GM19455 (cell line): ENCODE results near the gene MAPK8IP3.
"Not testable (repeated sequence)": the region's sequence is repeated elsewhere in the genome, so short reads cannot be mapped to it uniquely, and the experiment has no call there.

Source experiments
- ATAC-seq: cut with Tn5 transposase; IDR thresholded peaks from one replicate; pipeline ENCODE4 v1.9.1; 2021; ENCODE audit not compliant: unreplicated experiment

Gene MAPK8IP3

GRCh38 chr16:1708768-1709180 is 2.8 kb downstream of the MAPK8IP3 start:
- no peak for ATAC-seq

- ATAC-seq, result no peak
Observed at GRCh38 chr16:1709356-1709755, 3.4 kb downstream of the MAPK8IP3 start.

DNA sequence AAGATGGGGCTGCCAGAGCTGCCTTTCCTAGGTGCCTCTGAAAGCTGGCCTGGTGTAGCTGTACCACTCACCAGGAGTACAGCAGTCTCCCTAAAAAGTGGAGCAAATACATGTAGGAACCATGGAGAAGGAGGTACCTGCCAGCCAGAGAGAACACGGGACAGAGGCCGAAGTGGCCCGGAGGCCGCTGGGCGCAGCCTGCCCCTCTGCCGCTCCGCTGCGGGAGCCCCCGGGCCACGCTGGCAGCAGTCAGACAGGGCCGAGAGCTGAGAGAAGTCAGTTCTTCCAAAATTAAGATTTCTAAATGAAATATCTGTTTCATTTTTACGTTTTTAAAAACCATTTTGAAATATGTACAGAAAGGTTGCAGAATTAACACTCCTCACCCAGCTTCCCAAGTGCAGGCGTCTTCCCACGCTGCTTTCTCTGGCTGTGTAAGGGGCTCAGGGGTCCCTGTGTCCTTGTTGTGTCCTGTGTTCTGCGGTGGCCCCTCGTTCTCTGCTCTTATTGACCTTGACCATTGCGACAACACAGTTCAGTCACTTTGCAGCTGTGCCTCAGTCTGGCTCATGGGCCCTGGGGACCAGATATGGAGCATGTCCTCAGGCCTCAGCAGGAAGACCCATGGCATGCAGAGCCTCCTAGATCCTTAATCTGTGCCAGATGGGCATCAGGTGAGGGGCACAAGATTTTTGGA is 5.0 kb downstream of the MAPK8IP3 start:
- no peak for ATAC-seq

- ATAC-seq, result no peak
Observed at GRCh38 chr16:1712791-1713261, 6.8 kb downstream of the MAPK8IP3 start.

DNA sequence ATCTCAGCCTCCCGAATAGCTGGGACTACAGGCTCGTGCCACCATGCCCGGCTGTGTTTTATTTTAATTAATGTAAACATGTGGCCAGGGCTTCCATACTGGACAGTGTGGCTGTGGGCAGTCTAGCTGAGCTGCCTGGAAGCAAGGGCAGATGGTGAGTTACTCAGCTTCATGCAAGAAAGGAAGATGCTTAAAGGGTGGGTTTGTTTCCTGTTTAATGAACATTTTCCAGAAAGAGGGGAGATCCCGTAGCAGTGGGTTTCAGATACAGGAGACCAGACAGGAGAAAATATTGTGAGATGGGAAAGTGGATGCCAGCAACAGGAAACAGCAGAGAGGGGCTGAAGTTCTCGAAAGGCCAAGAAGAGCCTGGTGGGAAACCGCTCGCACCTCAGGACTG is 7.3 kb downstream of the MAPK8IP3 start:
- no peak for ATAC-seq

DNA sequence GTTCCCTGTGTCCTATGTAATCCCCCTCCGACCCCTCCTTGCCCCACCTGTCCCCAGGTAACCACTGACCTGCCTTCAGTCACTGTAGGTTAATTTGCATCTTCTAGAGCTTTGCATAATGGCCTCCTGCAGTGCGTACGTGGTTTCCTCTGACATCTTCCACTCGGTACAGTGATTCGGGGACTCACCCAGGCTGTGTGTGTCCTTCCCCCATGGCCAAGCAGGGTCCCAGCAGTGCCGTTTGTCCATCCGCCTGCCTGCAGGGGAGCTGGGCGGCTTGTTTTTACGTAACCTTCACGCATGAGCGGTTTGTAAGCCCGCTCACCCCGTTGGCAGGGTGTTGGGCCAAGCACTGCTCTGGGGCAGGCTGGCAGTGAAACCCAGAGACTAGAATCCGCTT is 7.9 kb downstream of the MAPK8IP3 start:
- ATAC-seq, result no peak

GRCh38 chr16:1715220-1715619 is 9.2 kb downstream of the MAPK8IP3 start:
- ATAC-seq, result no peak

- ATAC-seq, result not testable (repeated sequence)
Observed at GRCh38 chr16:1718236-1718635, 12.2 kb downstream of the MAPK8IP3 start.

- not testable (repeated sequence) for ATAC-seq
Observed at GRCh38 chr16:1719559-1720229, 13.7 kb downstream of the MAPK8IP3 start.

GRCh38 chr16:1721372-1721771 is 15.4 kb downstream of the MAPK8IP3 start:
- ATAC-seq, result no peak

- no peak for ATAC-seq
Observed at GRCh38 chr16:1723450-1724147, 17.6 kb downstream of the MAPK8IP3 start.

GRCh38 chr16:1724491-1724890 is 18.5 kb downstream of the MAPK8IP3 start:
- no peak for ATAC-seq

DNA sequence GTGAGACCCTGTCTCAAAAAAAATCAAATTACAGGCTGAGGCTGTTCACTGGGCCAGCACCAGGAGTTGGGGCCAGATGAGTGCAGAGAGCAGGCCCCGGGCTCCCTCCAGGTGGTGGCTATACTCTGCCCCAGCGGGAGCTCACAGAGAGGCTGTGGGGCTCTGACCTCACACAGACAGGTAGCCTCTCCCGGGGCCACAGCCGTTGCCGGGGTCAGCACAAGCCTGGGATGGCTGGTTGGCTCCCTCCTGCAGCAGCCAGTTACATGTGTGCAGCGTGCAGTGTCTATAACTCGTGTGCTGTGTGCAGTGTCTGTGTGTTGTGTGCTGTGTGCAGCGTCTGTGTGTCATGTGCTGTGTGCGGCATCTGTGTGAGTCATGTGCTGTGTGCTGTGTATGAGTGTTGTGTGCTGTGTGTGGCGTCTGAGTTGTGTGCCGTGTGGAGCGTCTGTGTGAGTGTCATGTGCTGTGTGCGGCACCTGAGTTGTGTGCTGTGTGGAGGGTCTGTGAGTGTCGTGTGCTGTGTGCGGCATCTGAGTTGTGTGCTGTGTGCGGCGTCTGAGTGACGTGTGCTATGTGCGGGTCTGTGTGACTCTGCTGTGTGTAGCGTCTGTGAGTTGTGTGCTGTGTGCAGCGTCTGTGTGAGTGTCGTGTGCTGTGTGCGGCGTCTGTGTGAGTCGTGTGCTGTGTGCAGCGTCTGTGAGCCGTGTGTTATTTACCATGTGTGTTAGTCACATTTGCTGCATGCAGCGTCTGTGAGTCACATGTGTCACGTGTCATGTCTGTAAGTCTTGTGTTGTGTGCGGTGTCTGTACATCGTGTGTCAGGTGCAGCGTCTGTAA is 20.9 kb downstream of the MAPK8IP3 start:
- ATAC-seq, result no peak

DNA sequence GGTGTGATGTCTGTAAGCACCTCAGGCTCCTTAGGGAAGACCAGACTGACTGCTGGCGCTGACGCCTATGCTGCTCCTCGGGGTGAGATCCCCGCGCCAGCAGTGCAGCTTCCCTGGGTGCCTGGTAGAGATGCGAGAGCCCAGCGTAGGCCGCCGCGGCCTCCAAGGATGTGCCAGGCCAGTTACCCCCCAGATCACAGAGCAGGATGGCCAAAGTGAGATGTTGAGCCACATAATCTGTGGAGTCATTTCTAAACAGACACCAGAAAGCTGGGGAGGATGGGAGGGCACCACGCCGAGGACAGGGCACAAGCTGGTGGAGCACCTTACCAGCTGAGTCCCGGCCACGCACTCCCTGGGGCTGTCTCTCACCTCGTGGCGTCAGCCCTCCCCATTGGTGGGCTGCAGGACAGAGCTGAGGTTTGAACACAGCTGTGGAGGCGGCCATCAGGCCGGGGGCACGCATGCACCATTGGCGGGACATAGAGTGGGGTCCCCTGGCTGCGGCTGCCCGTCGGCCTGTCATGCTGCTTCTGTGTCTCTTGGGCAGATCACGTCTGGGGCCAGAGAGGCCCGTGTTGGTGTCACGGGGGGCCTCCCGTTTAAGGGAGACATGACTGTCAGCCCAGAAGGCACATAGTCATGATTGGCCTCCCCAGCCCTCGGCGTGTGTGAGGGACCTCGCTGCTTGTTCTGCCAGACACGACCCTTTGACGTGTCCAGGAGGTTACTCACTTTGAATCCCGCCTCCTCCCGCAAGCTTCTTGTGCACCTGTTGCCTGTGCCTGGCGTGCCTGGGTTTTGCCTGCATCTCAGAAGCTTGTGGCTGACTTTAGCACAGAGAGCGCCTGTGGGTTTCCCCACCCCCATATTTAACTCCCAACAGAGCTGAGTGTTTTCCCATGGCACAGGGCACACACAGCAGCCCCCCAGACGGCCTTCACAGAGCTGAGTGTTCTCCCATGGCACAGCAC is 21.9 kb downstream of the MAPK8IP3 start:
- ATAC-seq, result no peak

DNA sequence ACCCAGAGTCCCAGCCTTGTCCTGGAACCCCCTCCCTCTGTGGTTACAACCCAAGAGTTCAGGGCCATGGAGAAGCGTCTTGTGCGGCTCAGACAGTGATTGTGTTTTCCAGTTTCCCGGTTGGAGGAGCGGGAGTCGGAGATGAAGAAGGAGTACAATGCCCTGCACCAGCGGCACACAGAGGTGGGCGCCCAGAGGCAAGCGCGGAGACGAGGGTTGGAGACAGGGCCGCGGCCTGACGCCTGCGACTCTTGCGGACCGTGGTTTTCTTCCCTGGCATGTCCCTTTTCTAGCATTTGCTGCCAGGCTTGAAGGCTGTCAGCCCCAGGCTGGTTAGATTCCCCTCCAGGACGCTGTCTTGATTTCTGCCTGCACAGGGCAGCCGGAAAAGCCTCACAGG is 23.0 kb downstream of the MAPK8IP3 start:
- ATAC-seq, result no peak

- ATAC-seq, result no peak
Observed at GRCh38 chr16:1729445-1729844, 23.4 kb downstream of the MAPK8IP3 start.

DNA sequence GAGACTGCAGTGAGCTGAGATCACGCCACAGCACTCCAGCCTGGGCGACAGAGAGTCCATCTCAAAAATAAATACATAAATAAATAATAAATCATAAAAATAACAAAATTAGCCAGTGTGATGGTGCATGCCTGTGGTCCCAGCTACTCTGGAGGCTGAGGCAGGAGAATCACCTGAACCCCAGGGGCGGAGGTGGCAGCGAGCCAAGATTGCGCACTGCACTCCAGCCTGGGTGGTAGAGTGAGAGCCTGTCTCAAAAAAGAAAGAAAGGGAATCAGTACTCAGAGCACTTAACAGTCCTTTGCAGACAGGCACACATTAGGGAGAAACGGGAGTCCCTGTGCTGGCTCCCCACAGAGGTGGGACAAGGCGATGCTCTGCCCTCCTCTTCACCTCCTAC is 25.1 kb downstream of the MAPK8IP3 start:
- ATAC-seq, result no peak

GRCh38 chr16:1731603-1732002 is 25.6 kb downstream of the MAPK8IP3 start:
- no peak for ATAC-seq

DNA sequence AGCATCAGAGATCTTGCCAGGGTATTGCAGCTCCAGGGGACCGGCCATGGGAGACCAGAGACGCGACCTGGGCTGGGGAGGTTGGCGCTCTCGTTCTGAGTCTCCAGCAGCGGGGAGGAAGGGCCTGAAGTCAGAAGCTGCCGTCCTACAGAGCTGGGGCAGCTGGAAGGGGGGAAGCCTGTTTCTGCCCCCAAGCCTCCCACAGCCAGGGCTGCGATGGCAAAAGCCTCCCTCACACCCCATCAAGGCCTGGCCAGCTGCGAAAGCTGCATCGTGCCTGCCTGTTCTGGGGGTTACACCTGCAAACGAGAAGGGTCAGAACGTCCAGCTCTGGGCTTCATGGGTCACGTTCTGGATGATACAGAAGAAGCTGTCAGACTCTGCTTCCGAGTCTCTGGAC is 26.1 kb downstream of the MAPK8IP3 start:
- ATAC-seq, result no peak

DNA sequence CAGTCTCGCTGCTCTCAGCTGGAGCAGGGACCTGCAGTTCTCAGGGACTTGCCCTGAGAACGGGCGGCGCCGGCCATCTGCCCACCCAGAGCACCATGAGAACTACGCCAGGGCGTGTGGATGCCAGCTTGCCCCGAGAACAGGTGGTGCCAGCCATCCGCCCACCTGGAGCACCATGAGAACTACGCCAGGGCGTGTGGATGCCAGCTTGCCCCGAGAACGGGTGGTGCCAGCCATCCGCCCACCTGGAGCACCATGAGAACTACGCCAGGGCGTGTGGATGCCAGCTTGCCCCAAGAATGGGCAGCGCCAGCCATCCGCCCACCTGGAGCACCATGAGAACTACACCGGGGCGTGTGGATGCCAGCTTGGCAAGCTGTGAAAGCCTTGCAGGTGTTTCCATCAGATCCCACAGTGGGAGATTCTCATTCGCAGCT is 26.6 kb downstream of the MAPK8IP3 start:
- ATAC-seq, result not testable (repeated sequence)
